IPS DF 4.7 (cell line): Measurements from ENCODE around the gene COL25A1.

Source experiments
- DNase-seq: peaks from one replicate; pipeline ENCODE4 v3.0.0-alpha.2; 2013; ENCODE audit warnings: low spot score; ENCODE audit errors: extremely low read depth

The COL25A1 gene

GRCh38 chr4:109214622-109215301 lies 87.7 kb downstream of the COL25A1 start:
- no peak for DNase-seq

DNA sequence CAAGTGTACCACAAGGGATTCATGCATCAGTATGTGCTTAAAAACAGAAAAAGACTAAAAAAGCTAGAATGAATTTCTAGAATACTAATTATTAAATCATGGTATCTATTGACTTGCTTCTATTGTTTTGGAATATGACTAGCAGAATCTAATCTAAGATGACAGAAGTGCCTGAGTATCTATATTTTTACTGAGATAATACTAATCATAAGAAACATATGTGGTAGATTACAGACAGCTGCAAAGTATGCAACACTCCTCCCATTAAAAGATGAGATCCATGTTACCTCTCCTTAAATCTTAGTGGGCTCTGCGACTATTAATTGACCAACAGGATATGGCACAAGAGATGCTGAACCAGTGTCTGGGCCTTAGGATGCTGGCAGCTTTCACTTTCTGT lies 89.4 kb downstream of the COL25A1 start:
- no peak for DNase-seq

DNA sequence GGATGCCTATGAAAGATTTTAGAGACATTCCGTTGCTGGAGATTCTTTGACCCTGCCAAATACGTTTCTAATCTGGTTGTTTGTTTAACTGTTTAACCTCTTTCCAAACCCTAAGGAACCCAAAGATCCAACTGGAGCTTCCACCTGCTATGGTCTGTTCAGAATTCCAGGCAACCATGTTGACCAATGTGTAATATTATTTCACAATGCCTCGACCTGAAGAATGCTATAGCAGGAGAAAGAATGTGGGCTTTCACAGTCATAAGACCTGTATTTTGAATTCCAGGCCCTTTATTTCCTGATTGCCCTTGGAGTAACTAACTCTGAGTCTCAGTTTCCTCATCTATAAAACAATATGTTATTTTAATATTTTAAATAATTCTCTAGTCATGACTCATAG lies 90.8 kb downstream of the COL25A1 start:
- DNase-seq = no peak

GRCh38 chr4:109209647-109210046 lies 92.8 kb downstream of the COL25A1 start:
- no peak for DNase-seq

DNA sequence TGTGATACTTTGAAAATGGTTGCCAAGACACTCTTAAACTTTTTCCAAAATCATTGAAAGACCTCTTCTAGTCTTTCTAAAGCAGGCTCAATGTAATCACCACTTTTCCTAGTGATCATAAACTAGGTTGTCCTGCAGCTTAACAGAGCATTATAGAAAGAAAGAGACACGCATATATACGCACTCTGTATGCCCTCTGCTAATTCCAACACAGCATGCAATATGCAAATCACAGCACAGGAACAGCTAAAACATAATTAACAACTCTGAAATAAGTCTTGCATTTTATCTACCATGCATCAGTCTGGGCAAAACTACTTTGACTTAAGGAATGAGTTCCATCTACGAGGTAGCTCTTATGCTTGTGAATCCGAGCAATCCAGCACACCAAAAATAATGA lies 94.6 kb downstream of the COL25A1 start:
- DNase-seq = no peak

GRCh38 chr4:109207061-109207460 lies 95.4 kb downstream of the COL25A1 start:
- DNase-seq = no peak

DNA sequence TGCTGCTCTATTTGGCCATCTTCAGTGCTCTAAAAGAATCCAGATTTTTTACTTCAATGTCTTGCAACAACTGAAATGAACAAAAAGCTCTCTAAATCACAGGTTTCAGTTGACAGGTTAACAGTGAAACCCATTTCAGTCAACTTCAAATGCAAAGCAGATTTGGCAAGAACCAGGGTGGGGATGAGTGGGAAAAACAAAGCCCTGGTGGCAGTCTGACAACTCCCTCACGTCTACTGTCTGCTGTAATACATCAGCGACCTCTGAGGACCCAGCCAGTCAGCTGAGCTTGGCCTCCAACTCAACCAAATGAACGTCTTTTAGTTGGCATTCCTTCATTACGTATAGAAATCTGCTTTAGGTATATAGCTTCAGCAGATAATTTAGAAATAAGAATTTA lies 95.8 kb downstream of the COL25A1 start:
- no peak for DNase-seq

GRCh38 chr4:109205186-109205585 lies 97.3 kb downstream of the COL25A1 start:
- DNase-seq = no peak

GRCh38 chr4:109199585-109199984 lies 102.9 kb downstream of the COL25A1 start:
- no peak for DNase-seq

DNA sequence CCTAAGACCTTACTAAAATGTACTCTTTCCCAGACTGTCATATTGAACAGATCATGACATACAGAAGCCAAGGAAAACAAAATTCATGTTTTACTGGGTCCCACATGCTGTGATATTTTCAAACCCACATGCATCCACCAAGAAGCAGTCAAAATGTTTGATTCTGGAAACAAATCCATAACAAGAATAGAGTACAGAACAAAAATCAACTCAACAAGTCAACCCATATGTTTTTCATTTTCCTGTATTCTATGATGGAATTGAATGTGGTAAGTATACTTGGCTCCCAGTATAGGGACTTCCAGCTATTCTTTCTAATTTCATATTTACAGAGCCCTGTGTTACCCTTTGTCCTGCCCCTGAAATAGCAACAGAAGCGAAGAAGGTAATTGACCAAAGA lies 106.8 kb downstream of the COL25A1 start:
- DNase-seq = no peak

GRCh38 chr4:109191216-109191615 lies 111.2 kb downstream of the COL25A1 start:
- no peak for DNase-seq

DNA sequence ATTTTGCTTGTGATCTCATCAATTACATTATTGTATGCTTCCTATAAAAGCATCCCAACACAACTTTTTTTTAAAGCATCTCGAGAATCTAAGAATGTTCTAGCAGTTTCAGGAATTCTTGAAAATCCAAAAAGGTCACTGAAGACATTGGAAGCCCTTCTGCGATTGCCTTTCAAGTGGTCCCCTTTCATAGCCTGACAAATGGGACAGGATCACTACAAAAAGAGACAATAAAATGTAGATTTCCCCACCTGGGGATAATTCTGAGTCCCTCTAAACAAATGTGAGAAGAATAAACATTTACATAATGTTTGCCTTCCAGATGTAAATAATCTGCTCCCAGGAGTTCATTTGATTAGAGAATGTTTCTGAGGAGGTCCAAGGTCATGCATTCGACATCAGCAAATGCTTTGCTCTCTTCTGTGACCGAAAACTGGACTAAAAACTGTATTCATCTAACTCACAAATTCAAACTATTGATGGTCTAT lies 116.0 kb downstream of the COL25A1 start:
- no peak for DNase-seq

- DNase-seq = no peak
Measured at GRCh38 chr4:109185951-109186350, 116.5 kb downstream of the COL25A1 start.

- DNase-seq = no peak
Measured at GRCh38 chr4:109185548-109185947, 116.9 kb downstream of the COL25A1 start.

- DNase-seq = no peak
Measured at GRCh38 chr4:109184491-109184961, 117.9 kb downstream of the COL25A1 start.

DNA sequence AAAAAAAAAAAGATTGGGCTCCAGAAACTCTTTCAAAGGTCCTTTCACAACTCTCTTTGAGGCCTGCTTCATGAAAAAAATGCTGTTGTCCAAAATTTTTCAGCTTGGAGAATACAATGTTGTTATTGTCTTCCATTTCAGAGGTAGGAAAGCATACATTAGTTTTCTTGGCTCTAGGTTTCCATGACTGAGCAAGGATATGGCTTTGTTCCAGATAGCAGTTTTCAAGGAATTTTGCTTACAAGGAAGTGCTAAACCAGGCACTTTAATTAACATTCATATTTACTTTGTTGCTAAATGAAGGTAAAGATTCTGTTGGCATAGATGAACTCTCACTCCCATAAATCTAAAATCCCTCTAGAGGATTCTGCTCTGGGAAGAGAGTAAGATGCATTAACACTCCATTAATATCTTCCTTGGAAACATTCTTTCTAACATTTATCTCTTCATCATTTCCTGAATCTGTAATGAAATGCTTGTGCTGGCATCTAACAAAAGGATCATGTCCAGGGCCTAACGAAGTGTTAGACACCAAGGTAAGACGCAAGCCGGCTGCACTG lies 118.4 kb downstream of the COL25A1 start:
- no peak for DNase-seq

DNA sequence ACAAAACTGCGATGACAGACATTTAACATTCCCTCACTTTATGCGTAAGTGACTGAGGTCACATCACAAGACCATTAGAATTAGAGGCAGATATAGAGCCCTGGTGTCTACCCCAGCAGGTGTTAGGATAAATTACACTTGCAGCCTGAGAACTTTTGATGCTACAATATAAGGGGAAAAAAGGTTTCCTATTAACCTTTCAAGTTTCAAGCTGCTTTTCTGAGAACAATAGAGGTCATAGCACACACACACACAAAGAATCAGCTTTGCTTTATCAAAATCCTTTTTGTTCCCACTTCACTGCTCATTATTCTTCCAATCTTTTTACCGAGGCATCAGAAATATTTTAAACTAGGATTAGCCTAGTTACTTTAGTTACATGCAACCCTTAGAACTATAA lies 119.8 kb downstream of the COL25A1 start:
- DNase-seq = no peak

DNA sequence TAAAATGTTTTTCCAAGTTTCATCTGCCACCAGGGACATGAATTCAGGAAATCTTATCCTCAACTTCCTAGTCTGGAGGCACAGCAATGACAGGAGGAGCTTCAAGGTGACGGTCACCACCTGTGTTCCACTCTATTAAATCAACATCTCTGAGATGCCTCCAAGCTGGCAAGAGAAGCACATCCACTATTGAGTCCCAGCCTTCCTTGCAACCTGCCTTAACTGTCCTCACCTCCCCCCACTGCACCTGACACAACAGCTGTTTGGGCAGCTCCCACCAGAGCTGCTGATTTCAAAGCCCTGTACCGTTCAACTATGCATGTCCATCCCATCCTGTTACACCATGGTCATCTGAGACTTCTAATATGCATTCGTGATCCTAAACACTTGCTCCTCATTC lies 123.4 kb downstream of the COL25A1 start:
- no peak for DNase-seq

- DNase-seq = no peak
Measured at GRCh38 chr4:109177096-109177810, 125.2 kb downstream of the COL25A1 start.

DNA sequence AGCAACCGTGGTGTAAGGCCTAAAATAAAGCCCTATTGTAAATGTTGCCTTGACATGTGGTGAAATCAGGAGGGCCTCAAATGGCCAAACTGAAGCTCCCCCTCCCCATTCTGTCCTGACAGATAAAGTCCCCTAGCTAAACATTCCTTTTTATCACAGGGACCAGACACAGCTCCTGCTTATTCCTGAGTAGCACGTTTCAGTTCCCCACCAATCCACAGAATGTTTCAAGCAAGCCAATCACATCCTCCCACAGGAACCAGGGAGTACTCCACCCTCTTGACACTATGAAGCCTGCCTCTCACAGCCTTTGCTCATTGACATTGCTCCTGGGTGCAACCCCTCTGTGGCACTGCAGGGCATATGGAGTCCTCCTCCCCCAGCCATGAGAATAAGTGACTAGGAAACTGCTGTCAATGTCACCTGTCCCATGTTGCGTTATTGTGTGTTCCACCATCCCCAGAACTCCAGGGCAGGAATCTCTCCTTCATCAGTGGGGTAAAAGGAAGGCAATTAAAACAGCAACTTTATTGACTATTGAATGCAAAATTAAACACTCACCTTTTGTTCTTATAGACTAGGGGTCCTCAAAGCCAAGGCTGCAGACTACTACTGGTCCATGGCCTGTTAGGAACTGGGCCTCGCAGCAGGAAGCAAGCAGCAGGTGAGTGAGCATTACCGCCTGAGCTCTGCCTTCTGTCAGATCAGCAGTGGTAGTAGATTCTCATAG lies 128.1 kb downstream of the COL25A1 start:
- DNase-seq = no peak

- DNase-seq = no peak
Measured at GRCh38 chr4:109172301-109172700, 130.2 kb downstream of the COL25A1 start.

GRCh38 chr4:109171070-109171469 lies 131.4 kb downstream of the COL25A1 start:
- no peak for DNase-seq
